OCI-LY7 (cell line): ENCODE measurements around the gene RNF183. TPM values are rescaled to one million over a fixed set of nuclear protein-coding genes. Genes with fewer than 3 reads are reported as not detected.

Source experiments
- BruUV-seq: library from RNA; stranded (reverse); fragments of 400-500 nt; replicated peaks from 2 replicates; lab custom pipeline; 2021; lab: Mats Ljungman, UMichigan
- CTCF ChIA-PET: fragments of 300-600 bp; sonication (Branson Sonifier 250); formaldehyde crosslinking; loops from one replicate; lab custom pipeline; 2022; ENCODE audit warnings: antibody characterized with exemption; ENCODE audit not compliant: unreplicated experiment; lab: Charles Lee
- POLR2A ChIA-PET: fragments of 300-600 bp; sonication (Branson Sonifier 250); formaldehyde crosslinking; loops from one replicate; lab custom pipeline; 2022; ENCODE audit warnings: antibody characterized with exemption; lab: Charles Lee
- DNase-seq: peaks from one replicate; pipeline ENCODE4 v3.0.0-alpha.2; 2015; ENCODE audit warnings: low spot score
- H2AFZ ChIP-seq: fragments of 200-600 bp; sonication (generic), shearing (Covaris generic); 2 replicates; pipeline ENCODE4 v1.6.1; 2014; ENCODE audit warnings: mild to moderate bottlenecking, antibody characterized with exemption, low read length, moderate library complexity
- H3K27ac ChIP-seq: fragments of 200-600 bp; sonication (generic); 2 replicates; pipeline ENCODE4 v1.5.1; 2014; ENCODE audit warnings: mixed run types, low read depth, mild to moderate bottlenecking, moderate library complexity, low read length, inconsistent platforms; ENCODE audit not compliant: poor library complexity, severe bottlenecking
- H3K36me3 ChIP-seq: fragments of 200-600 bp; sonication (generic); 2 replicates; pipeline ENCODE4 v1.6.1; 2014; ENCODE audit warnings: mild to moderate bottlenecking, antibody characterized with exemption, low read length, moderate library complexity, mixed read lengths; ENCODE audit not compliant: insufficient read depth
- H3K4me1 ChIP-seq: fragments of 200-600 bp; sonication (generic); 2 replicates; pipeline ENCODE4 v1.5.1; 2014; ENCODE audit warnings: mild to moderate bottlenecking, low read length; ENCODE audit not compliant: insufficient read depth, poor library complexity, severe bottlenecking
- H3K4me2 ChIP-seq: fragments of 200-600 bp; sonication (generic); 2 replicates; pipeline ENCODE4 v1.6.1; 2014; ENCODE audit warnings: mild to moderate bottlenecking, low read length
- H3K4me3 ChIP-seq: fragments of 200-600 bp; sonication (generic); 2 replicates; pipeline ENCODE4 v1.5.1; 2014; ENCODE audit warnings: mild to moderate bottlenecking, low read depth, low read length; ENCODE audit not compliant: poor library complexity, severe bottlenecking
- H3K79me2 ChIP-seq: fragments of 200-600 bp; sonication (generic); 2 replicates; pipeline ENCODE4 v1.6.1; 2016; ENCODE audit warnings: low read depth, mild to moderate bottlenecking, low read length, moderate library complexity, mixed read lengths; ENCODE audit not compliant: insufficient read depth
- H3K9me2 ChIP-seq: fragments of 200-600 bp; sonication (generic); 2 replicates; pipeline ENCODE4 v1.6.1; 2016; ENCODE audit warnings: mild to moderate bottlenecking, low read length, mixed read lengths; ENCODE audit not compliant: insufficient read depth
- H3K9me3 ChIP-seq: fragments of 200-600 bp; sonication (generic); 2 replicates; pipeline ENCODE4 v1.6.1; 2014; ENCODE audit warnings: mild to moderate bottlenecking, mixed run types, low read length, mixed read lengths
- H4K20me1 ChIP-seq: fragments of 200-600 bp; sonication (generic); 2 replicates; pipeline ENCODE4 v1.6.1; 2014; ENCODE audit warnings: mild to moderate bottlenecking, antibody characterized with exemption, low read length, moderate library complexity, mixed read lengths; ENCODE audit not compliant: insufficient read depth
- CTCF ChIP-seq: fragments of 200-600 bp; sonication (generic); conservative IDR thresholded peaks from 2 replicates; pipeline ENCODE4 v1.5.1; 2014; ENCODE audit warnings: mild to moderate bottlenecking, antibody characterized with exemption, low read length, moderate library complexity, mixed read lengths
- EZH2phosphoT487 ChIP-seq: fragments of 200-600 bp; sonication (generic); IDR thresholded peaks from 2 replicates; pipeline ENCODE4 v1.6.1; 2018; ENCODE audit warnings: low read depth, borderline replicate concordance, mild to moderate bottlenecking, mixed run types, antibody characterized with exemption, low read length, moderate library complexity, mixed read lengths
- intact Hi-C: fragments of 100-400 bp; cut with micrococcal nuclease; formaldehyde crosslinking; loops from one replicate; pipeline ENCODE4 v1.10.0; 2022; ENCODE audit not compliant: unreplicated experiment
- total RNA-seq, 2 experiments: library from RNA; depleted of rRNA in 1 of 2; stranded (reverse); fragments of >200 nt in 1 of 2; shearing (Covaris generic) in 1 of 2; gene quantifications; 2 replicates each; pipeline ENCODE4 v1.2.3, GENCODE V29; 2014 to 2022

Gene RNF183
- total RNA-seq, 2 experiments from 2014 or later = not detected

GRCh38 chr9:113349066-113349444 lies 45.9 kb upstream of the RNF183 start:
- Histone ChIP-seq H3K79me2 (no peaks in the 10 kb centered on the region), H3K4me1 (peaks cover 19% of the 10 kb centered on the region), H3K9me2 (no peaks in the 10 kb centered on the region), H4K20me1 (no peaks in the 10 kb centered on the region), H3K9me3 (no peaks in the 10 kb centered on the region), H3K4me2 (peak overlapping the region; percentile 63), H2AFZ (no peak overlapping the region), H3K36me3 (no peaks in the 10 kb centered on the region), H3K4me3 (peak overlapping the region; percentile 58), H3K27ac (no peak overlapping the region)
- POLR2A ChIA-PET = interaction anchor here (0.6 to 4.6 kb wide), 4 partner anchors 9 to 999 kb away, joined by 3 to 31 read pairs (median 4); partner anchors contain the start of genes C9orf43, FKBP15, POLE3 and SLC31A1
- intact Hi-C loops = no loop called here
- CTCF ChIA-PET = interaction anchor here (1.0 kb wide), 1 partner anchor 15 kb away, joined by 3 read pairs; no protein-coding TSS in a partner anchor
- TF ChIP-seq EZH2phosphoT487 = no peak
- no peak for TF ChIP-seq CTCF
- BruUV-seq = no TSS peak
- no peak for DNase-seq

DNA sequence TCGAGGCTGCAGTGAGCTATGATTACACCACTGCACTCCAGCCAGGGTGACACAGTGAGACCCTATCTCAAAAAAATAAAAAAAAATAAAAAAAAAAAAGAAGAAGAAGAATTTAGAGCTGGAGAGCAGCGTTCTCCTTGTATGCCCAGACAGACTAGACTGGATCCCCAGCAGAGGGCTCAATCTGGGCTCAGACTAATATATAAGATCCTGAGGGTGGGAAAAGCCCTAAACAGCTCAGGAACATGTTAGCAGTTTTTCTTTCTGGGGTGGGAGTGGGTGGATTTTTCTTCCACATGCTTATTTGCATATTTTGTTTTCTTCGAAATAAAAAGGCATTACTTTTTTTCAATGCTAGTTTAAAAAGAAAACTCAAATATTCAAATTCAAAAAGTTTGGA lies 45.3 kb upstream of the RNF183 start:
- CTCF ChIA-PET = interaction anchor here (0.9 to 1.0 kb wide), 2 partner anchors 16 to 74 kb away, joined by 3 read pairs; no protein-coding TSS in a partner anchor
- Histone ChIP-seq H3K36me3 (no peaks in the 10 kb centered on the region), H3K4me3 (no peak overlapping the region), H3K4me2 (no peak overlapping the region), H3K9me2 (no peaks in the 10 kb centered on the region), H2AFZ (no peak overlapping the region), H3K9me3 (no peaks in the 10 kb centered on the region), H3K4me1 (peaks cover 19% of the 10 kb centered on the region), H4K20me1 (no peaks in the 10 kb centered on the region), H3K79me2 (no peaks in the 10 kb centered on the region), H3K27ac (no peak overlapping the region)
- BruUV-seq = no TSS peak
- intact Hi-C loops = no loop called here
- TF ChIP-seq EZH2phosphoT487 (no peak), CTCF (no peak)
- POLR2A ChIA-PET = interaction anchor here (0.6 to 4.6 kb wide), 6 partner anchors 8 to 998 kb away, joined by 3 to 31 read pairs (median 4); partner anchors contain the start of gene WDR31
- DNase-seq = no peak

DNA sequence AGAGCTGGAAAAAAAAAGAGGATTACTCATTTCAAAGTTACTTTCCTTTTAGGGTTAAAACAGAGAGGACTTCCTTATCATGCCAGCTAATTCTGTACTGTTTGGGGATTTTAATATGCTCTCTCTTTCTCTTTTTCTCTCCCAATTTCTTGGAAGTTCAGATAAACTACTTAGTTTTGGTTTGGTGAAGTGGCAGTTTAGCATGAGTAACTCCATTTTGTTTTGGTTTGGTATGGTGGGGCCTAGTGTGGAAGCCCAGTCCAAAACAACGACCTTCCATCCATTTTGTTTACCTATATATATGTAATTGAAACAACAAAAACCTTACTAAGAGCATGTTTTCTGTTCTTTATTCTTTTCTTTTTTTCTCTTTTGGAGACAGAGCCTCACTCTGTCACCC lies 42.5 kb upstream of the RNF183 start:
- Histone ChIP-seq H3K4me1 (peaks cover 10% of the 10 kb centered on the region), H3K27ac (no peak overlapping the region), H3K9me3 (no peaks in the 10 kb centered on the region), H2AFZ (no peak overlapping the region), H3K4me2 (no peak overlapping the region), H3K36me3 (no peaks in the 10 kb centered on the region), H3K4me3 (no peak overlapping the region), H3K9me2 (no peaks in the 10 kb centered on the region), H4K20me1 (no peaks in the 10 kb centered on the region), H3K79me2 (no peaks in the 10 kb centered on the region)
- ChIA-PET POLR2A (interaction anchor here (0.6 to 1.1 kb wide), 3 partner anchors 10 to 27 kb away, joined by 3 to 5 read pairs (median 4); no protein-coding TSS in a partner anchor), CTCF (no interaction called here)
- intact Hi-C loops = no loop called here
- DNase-seq = no peak
- BruUV-seq = no TSS peak
- no peak for TF ChIP-seq EZH2phosphoT487
- no peak for TF ChIP-seq CTCF
